CD4-positive, alpha-beta T cell treated with Interferon gamma for 1 hour (primary cell): Measurements from ENCODE around the gene IFIH1.

Experiments
- DNase-seq: peaks from one replicate; pipeline ENCODE4 v3.0.0-alpha.2; 2020

Gene IFIH1

DNA sequence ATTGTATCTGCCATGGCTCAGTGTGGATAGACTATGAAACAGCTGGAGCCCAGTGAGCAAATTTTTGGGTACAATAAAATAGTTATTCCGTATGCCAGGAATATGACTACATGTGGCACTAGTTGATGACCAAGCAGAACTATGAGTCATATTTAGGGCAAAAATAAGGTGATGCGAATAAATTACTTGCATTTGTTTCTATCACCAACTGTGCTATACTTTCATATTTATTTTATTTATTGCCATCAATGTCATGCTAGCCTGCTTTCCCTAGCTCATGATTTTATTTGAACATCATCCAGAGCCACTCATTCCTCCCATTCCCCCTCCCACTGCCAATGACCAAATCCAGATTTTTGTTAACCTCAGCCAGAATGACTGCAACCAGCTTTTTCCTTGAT is 61.9 kb downstream of the IFIH1 start:
- no peak for DNase-seq

GRCh38 chr2:162254236-162254871 is 64.1 kb downstream of the IFIH1 start:
- no peak for DNase-seq

DNA sequence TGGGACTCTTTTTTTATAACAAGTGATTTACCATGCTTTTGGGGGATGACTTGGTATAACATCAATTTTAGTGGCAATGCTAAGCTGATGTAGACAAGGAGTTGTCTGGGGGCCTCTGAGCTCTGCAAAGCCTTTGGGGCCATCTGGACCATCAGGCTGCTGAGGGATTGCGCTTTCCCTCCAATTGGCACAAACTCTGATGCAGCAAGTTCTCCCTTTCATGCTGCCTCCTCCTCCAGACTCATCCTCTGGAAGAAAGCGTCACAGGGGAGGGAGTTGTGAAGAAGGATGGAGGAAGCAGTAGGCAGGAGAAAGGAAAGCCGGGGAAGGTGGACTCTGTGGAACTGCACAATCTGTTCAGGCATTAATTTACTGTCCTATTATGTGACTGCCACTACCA is 65.0 kb downstream of the IFIH1 start:
- no peak for DNase-seq

DNA sequence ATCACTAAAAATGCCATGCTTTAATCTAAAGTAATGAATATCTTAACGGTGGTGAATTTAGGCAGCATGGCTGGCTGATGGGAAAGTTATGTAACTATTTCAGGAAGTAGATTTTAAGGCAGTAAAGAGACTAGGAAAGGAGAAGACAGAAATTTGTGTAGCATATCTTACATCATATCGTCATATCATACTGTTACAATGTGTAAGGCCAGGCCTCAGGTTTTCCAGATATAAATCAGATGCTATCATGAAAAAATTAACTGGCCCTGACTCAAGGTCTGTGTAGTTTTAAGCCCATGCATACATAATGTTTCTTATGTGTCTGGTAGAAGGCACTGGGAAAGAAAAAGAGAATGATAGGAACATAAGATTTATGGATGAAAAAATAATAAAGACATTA is 66.3 kb downstream of the IFIH1 start:
- DNase-seq = no peak

GRCh38 chr2:162245781-162246180 is 72.7 kb downstream of the IFIH1 start:
- no peak for DNase-seq

GRCh38 chr2:162245061-162245460 is 73.4 kb downstream of the IFIH1 start:
- no peak for DNase-seq

DNA sequence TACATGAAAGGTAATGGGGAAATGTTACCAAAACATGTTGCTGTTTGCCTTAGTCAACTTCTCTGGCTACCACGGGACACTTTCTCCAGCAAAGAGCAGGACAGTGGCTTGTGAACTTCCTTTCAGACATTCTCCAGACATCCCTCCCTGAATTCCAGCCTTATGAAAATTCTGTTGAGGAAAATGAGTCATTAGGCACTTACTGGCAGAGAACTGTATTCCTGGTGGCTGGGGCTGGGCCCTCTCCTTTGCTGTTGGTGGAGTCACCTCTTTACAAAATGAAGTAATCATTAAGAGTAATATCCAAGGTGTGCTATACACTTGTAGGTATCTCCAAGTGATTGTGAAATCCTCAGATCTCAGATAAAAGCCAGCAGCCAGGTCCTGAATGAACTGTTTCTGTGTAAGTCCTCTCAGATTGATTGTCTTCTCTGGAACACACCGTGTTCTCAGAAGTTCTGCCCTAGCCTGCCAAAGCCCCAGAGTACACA is 73.9 kb downstream of the IFIH1 start:
- no peak for DNase-seq

- no peak for DNase-seq
These were observed 74.8 kb downstream of the IFIH1 start for GRCh38 chr2:162243715-162244114.

- DNase-seq = no peak
These were observed 75.2 kb downstream of the IFIH1 start, which contains the start of gene FAP for GRCh38 chr2:162243294-162243693. FAP (minus strand) TSS chr2:162243445; CDS start chr2:162243327, 118 bp downstream.

GRCh38 chr2:162242586-162243280 is 75.8 kb downstream of the IFIH1 start:
- DNase-seq = no peak

DNA sequence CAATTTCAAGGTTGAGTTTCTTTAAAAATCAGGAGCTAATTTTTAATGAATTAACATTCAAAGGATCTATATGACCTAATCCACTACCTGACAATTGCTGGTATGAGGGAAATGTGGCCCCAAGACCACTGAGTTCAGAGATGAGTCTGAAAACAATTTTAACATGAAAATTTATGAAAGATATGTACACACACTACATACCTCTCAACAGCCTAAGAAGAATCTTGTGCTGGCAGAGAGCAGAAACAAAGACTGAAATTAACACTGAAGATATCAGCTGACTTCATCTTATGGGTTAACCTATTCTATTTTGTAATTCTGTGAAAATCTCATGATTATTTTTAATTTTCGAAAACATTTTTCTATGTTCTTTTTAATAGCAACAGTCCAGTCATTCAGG is 76.9 kb downstream of the IFIH1 start:
- no peak for DNase-seq

DNA sequence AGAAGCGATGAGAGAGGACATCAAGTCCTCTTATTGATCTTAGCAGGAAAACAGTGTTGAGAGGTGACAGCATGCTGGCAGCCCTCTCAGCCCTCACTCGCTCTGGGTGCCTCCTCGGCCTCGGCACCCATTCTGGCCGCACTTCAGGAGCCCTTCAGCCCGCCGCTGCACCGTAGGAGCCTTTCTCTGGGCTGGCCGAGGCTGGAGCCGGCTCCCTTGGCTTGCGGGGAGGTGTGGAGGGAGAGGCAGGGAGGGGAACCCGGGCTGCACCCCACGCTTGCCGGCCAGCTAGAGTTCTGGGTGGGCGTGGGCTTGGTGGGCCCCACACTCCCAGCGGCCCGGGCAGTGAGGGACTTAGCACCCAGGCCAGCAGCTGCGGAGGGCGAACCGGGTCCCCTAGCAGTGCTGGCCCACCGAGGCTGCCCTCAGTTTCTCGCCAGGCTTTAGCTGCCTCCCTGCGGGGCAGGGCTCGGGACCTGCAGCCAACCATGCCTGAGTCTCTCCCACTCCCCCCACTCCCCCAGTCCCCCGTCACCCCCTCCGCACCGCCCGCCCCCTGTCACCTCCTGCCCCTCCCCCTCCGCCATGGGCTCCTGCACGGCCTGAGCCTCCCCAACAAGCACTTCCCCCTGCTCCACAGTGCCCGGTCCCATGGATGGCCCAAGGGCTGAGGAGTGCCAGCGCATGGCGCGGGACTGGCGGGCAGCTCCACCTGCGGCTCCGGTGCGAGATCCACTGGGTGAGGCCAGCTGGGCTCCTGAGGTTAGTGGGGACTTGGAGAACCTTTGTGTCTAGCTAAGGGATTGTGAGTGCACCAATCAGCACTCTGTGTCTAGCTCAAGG is 83.6 kb downstream of the IFIH1 start:
- no peak for DNase-seq

GRCh38 chr2:162233197-162233596 is 85.3 kb downstream of the IFIH1 start:
- no peak for DNase-seq

- no peak for DNase-seq
These were observed 85.8 kb downstream of the IFIH1 start for GRCh38 chr2:162232671-162233070.

DNA sequence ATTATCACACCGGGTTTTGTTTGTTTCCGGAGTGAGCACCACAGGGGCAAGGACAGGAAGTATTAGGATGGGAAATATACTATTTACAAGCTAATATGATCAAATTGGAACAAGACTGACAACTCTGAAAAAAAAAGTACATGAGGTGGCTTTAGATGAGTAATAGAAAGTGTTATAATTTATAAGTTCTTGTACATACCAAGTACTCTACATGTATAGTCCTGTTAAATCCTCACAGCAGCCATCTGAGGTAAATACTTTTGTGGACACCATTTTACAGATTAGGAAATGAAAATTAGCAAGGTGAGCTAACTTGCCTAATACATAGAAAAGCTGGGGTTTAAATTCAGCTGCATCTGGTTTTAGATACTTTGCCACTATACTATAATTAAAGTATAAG is 86.5 kb downstream of the IFIH1 start:
- no peak for DNase-seq

- no peak for DNase-seq
These were observed 87.7 kb downstream of the IFIH1 start for GRCh38 chr2:162230761-162231160.

GRCh38 chr2:162226836-162227235 is 91.6 kb downstream of the IFIH1 start:
- DNase-seq = no peak

- DNase-seq = peak; percentile 44
These were observed 97.4 kb downstream of the IFIH1 start for GRCh38 chr2:162221064-162221463.

- no peak for DNase-seq
These were observed 98.1 kb downstream of the IFIH1 start for GRCh38 chr2:162220368-162220767.

DNA sequence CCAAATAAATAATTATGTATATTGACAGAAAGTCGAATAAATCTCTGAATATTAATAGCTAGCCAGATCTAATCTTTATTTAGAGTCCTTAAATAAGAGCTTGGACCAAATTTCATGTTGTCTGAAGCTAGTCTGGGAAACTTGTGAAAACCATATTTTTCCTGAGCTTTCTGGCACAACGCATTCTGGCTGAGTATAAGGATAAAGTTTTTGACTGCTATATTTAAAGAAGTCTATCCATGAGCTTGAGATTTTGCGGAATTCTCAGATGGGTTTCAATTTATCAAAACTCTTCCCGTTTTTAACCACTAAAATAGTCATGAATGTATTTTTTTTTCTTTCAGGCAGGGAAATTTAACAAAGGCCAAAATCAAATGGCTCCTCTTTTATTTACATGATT is 99.1 kb downstream of the IFIH1 start:
- DNase-seq = no peak

- DNase-seq = no peak
These were observed 100.9 kb downstream of the IFIH1 start for GRCh38 chr2:162217598-162217997.
